HG03175 (cell line): Measurements from ENCODE around the gene TMEM69.
"Not testable (repeated sequence)": the region's sequence is repeated elsewhere in the genome, so short reads cannot be mapped to it uniquely, and the experiment has no call there.

ENCODE experiments used
- ATAC-seq: cut with Tn5 transposase; IDR thresholded peaks from one replicate; pipeline ENCODE4 v1.9.1; 2021; ENCODE audit warnings: mild to moderate bottlenecking, moderate library complexity; ENCODE audit not compliant: unreplicated experiment

TMEM69 gene

DNA sequence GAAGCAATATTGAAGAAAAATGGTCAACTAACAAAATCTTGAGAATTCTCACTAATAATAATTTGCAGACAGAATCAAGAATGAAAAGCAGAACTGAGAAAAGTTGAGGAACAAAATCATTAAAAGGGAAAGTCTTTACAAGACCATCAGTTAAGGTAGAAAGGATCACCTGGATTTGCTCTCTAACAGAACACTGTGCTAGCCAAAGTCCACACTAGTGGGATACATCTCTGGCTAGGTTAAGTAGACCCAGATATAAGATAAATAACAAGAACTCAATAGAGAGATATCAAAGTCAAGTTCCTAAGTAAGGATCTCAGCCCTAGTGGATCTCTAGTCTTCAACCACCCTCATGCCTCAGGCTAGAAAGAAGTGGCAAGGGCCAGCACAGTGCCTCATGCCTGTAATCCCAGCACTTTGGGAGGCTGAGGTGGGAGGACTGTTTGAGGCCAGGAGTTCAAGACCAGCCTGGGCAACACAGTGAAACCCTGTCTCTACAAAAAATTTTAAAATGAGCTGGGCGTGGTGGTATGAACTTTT, 42.9 kb downstream of the TMEM69 start:
- no peak for ATAC-seq

- no peak for ATAC-seq
These were observed 51.2 kb downstream of the TMEM69 start for GRCh38 chr1:45739137-45739536.

- ATAC-seq = not testable (repeated sequence)
These were observed 51.7 kb downstream of the TMEM69 start for GRCh38 chr1:45739641-45740156.
